ENCODE data around the gene OPRD1. TPM values are rescaled to one million over a fixed set of nuclear protein-coding genes. Genes with fewer than 3 reads are reported as not detected.
A peak's percentile ranks its signal among the peaks of the same experiment; 100 is the strongest.
"Not testable (repeated sequence)": the region's sequence is repeated elsewhere in the genome, so short reads cannot be mapped to it uniquely, and the experiment has no call there.

The OPRD1 gene
- total RNA-seq, 1 donor from 2014 or later, result not detected

DNA sequence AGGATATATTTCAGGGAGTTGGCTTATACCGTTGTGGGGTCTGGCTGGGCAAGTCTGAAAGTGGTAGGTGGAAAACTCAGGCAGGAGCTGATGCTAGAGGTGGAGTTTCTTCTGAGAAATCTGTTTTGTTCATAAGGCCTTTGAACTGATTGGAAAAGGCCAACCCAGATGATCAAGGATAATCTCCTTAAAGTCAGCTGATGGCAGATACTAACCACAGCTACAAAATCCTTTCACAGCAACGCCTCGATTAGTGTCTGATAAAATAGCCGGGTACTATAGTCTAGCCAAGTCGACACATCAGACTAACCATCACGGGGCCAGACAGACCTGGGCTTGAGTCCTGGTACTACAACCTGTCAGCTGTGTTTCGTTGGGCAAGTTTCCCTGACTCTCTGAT is 21.4 kb downstream of the OPRD1 start:
- no peak overlapping the region for H3K4me3 ChIP-seq (ENCODE audit: low read depth, low read length)
- no peak for DNase-seq (ENCODE audit: low read depth)
- TF ChIP-seq CTCF (conservative IDR thresholded peaks at IDR 0.05; ENCODE audit: low read depth, low read length), result no peak

DNA sequence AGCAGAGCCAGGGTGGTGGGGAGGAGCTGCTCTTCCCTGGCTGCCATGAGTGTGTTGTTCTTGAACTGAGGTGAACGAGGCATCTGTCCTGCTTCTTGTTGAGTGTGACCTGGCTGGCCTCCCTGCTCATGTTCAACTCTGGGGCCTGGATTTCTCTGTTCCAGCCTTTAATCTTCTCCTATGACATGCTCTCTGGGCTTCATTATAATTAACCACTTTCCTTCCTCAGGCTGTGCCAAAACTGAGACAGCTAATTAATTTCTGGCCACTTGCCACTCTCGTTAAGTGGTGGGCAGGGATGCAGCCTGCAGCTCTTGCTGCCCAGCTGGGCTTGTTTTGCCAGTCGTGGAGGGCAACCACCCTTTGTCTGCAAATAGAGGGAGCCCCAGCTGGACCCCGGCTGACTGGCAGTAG is 23.3 kb downstream of the OPRD1 start:
- no peak for TF ChIP-seq CTCF (conservative IDR thresholded peaks at IDR 0.05; ENCODE audit: low read depth, low read length)
- no peak overlapping the region for H3K4me3 ChIP-seq (ENCODE audit: low read depth, low read length)
- no peak for DNase-seq (ENCODE audit: low read depth)

GRCh38 chr1:28836421-28836956 is 24.5 kb downstream of the OPRD1 start:
- H3K4me3 ChIP-seq (ENCODE audit: low read depth, low read length), result no peak overlapping the region
- no peak for TF ChIP-seq CTCF (conservative IDR thresholded peaks at IDR 0.05; ENCODE audit: low read depth, low read length)
- DNase-seq (ENCODE audit: low read depth), result no peak

- DNase-seq (ENCODE audit: low read depth), result no peak
- H3K4me3 ChIP-seq (ENCODE audit: low read depth, low read length), result no peak overlapping the region
- TF ChIP-seq CTCF (conservative IDR thresholded peaks at IDR 0.05; ENCODE audit: low read depth, low read length), result no peak
These were observed 29.1 kb downstream of the OPRD1 start for GRCh38 chr1:28840928-28841544.

DNA sequence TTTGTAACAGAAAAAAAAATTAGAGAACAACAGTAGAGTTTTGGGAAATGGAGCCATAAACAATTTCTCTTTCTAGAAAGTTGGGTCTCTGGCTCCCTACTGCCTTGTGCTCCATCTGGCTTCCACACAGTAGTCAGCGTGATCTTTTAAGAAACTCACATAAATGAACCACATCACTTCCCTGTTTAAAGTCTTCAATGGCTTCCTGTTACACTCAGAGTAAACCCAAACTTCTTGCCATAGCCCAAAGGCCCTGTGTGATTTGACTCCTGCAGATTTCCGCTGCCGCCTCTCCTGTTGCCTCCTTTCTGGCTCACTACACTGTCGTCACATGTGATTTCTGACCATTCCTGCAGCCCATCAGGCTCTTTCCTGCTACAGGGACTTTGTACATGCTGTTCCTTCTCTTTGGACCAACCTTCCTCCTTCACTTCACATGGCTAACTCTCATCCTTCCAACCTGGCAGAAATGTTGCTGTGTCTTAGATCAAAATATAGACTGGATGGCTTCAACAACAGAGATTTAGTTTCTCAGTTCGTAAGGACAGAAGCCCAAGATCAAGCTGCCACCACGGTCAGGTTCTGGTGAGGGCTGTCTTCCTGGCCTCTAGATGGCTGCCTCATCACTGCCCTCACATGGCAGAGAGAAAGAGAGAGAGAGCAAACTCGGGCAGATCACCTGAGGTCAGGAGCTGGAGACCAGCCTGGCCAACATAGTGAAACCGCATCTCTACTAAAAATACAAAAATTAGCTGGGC is 34.0 kb downstream of the OPRD1 start:
- no peak overlapping the region for H3K4me3 ChIP-seq (ENCODE audit: low read depth, low read length)
- TF ChIP-seq CTCF (conservative IDR thresholded peaks at IDR 0.05; ENCODE audit: low read depth, low read length), result peak; percentile 42
- DNase-seq (ENCODE audit: low read depth), result no peak

- not testable (repeated sequence) for DNase-seq (ENCODE audit: low read depth); H3K4me3 ChIP-seq (ENCODE audit: low read depth, low read length)
These were observed 35.2 kb downstream of the OPRD1 start for GRCh38 chr1:28847207-28847606.

DNA sequence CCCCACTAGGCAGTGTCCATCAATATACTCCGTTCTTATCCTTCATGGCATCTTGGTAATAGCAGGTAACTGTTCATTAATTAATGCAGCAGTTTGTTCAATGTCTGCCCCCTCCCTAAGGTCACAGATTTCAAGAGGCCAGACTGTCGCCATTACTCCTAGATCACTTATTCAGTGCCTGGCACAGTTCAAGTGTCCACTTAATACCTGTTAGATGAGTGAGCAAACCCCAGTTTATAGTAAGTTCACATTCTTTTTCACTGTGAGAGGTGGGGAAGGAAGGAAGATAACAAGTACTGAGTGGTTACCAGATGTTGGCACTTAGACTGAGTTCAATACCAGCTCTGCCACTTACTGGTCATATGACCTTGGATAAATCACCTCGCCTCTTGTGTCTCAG is 36.4 kb downstream of the OPRD1 start:
- no peak overlapping the region for H3K4me3 ChIP-seq (ENCODE audit: low read depth, low read length)
- no peak for TF ChIP-seq CTCF (conservative IDR thresholded peaks at IDR 0.05; ENCODE audit: low read depth, low read length)
- no peak for DNase-seq (ENCODE audit: low read depth)

Data from epithelial cell of proximal tubule (primary cell).